GM19043 (cell line): Measurements from ENCODE around the gene ORM2.

Experiments
- ATAC-seq: cut with Tn5 transposase; IDR thresholded peaks from one replicate; pipeline ENCODE4 v1.9.1; 2021; ENCODE audit warnings: low read depth; ENCODE audit not compliant: unreplicated experiment

ORM2 gene

GRCh38 chr9:114367772-114368569 is 38.3 kb downstream of the ORM2 start:
- no peak for ATAC-seq

GRCh38 chr9:114369216-114370130 is 39.8 kb downstream of the ORM2 start:
- ATAC-seq, result no peak

GRCh38 chr9:114370251-114370967 is 40.7 kb downstream of the ORM2 start:
- no peak for ATAC-seq

GRCh38 chr9:114370968-114371320 is 41.3 kb downstream of the ORM2 start:
- no peak for ATAC-seq

GRCh38 chr9:114371343-114371944 is 41.8 kb downstream of the ORM2 start:
- no peak for ATAC-seq

GRCh38 chr9:114371973-114372917 is 42.6 kb downstream of the ORM2 start:
- ATAC-seq, result peak; percentile 37

- ATAC-seq, result peak; percentile 90
Observed at GRCh38 chr9:114372921-114373448, 43.3 kb downstream of the ORM2 start.

- ATAC-seq, result no peak
Observed at GRCh38 chr9:114373960-114374730, 44.5 kb downstream of the ORM2 start.

GRCh38 chr9:114374936-114375335 is 45.3 kb downstream of the ORM2 start:
- no peak for ATAC-seq

GRCh38 chr9:114375386-114376175 is 45.9 kb downstream of the ORM2 start:
- no peak for ATAC-seq

GRCh38 chr9:114376586-114377445 is 47.1 kb downstream of the ORM2 start:
- no peak for ATAC-seq

- no peak for ATAC-seq
Observed at GRCh38 chr9:114378016-114378415, 48.3 kb downstream of the ORM2 start.

- ATAC-seq, result no peak
Observed at GRCh38 chr9:114378883-114379282, 49.2 kb downstream of the ORM2 start.
